ENCODE measurements around the gene TTLL13. TPM values are rescaled to one million over a fixed set of nuclear protein-coding genes. Genes with fewer than 3 reads are reported as not detected.

TTLL13 gene
- total and polyA plus RNA-seq, 9 of the 15 experiments (the other 6 are each of a cell fraction or from before 2014, with no cell fraction given), result 0.05 to 0.24 (median 0.11) TPM; not detected in 1

DNA sequence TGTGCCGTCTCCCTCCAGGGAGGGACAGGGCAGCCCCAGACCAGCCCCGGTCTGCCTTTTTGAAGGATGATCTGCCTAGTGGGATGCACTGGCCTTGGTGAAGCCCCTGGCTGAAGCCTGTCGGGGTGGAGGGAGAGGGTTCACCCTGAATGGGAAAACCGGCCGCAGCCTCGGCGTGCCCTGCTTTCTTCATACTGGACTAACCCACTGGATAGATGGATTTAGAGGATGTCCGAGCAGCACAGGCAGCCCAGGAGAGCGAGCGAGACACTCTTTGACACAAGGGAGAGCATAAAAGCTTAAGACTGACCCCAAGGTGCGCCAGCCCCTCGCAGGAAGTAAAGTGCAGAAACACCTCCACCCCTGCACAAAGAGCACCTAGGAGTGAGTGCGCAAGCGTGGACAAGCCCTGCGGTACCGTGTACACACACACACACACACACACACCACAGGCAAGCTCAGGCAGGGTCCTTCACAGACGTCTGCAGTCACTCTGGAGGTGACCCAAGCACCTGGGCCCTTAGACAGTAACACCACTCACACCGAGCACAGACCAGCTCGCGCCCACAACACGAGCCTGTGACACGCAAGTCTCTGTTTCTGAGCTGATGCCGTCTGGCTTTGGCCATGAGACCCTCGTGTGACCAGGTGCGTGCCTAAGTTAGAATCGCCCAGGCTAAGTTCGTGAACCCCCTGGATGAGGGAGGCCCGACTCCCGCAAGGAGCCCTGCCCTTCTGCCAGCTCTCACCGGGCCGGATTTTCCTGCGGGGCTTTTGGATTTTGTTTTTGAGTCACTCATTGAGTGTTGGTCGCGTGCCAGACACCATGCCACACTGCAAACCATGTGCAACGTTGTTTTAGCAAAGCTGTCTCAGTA lies 36.9 kb upstream of the TTLL13 start:
- H3K36me3 ChIP-seq (ENCODE audit: control insufficient read depth, insufficient read depth, low read length), result peaks cover 69% of the 10 kb centered on the region; the same call in 2 of the 3 replicates
- no TSS peak for BruUV-seq (replicated peaks)
- in situ Hi-C loops (cut with MboI), result no loop called here
- no peak for TF ChIP-seq ELF4 (CRISPR knock-in tag; IDR thresholded peaks at IDR 0.05)
- 0 out of 2 replicates have a peak, but pooled peaks have one; percentile 20 for TF ChIP-seq ZBTB33 (CRISPR knock-in tag; IDR thresholded peaks at IDR 0.05)
- no peak overlapping the region for H3K4me2 ChIP-seq (ENCODE audit: insufficient read depth, low read length)
- DNase-seq (ENCODE audit: extremely low read depth in 1 of 4, low spot score in 3 of 4), result no peak
- no peak overlapping the region for H3K4me3 ChIP-seq
- H3K4me1 ChIP-seq (replicated peaks in 1 of 2; ENCODE audit: control insufficient read depth in 2 of 2, insufficient read depth in 2 of 2, low read length in 2 of 2), result peaks cover 10 to 35% of the 10 kb centered on the region in 2 experiments; a peak in 4 of 5 replicates
- no peak overlapping the region for H2AFZ ChIP-seq (ENCODE audit: low read depth, low read length)
- intact Hi-C loops (cut with micrococcal nuclease), result no loop called here
- no peak for FAIRE-seq
- ChIA-PET POLR2A (interaction anchor here (0.5 to 1.2 kb wide), 2 partner anchors 11 to 30 kb away, joined by 3 to 5 read pairs; partner anchors contain the start of gene SEMA4B), CTCF (ENCODE audit: low intra/inter-chr PET ratio) (no interaction called here)
- peaks cover 57% of the 10 kb centered on the region for H3K79me2 ChIP-seq (ENCODE audit: control insufficient read depth, insufficient read depth, low read length)
- no peaks in the 10 kb centered on the region for H3K9me3 ChIP-seq (replicated peaks; ENCODE audit: control insufficient read depth, insufficient read depth, low read depth, low read length)
- no peaks in the 10 kb centered on the region; the same call in none of the 2 replicates for H4K20me1 ChIP-seq (replicated peaks; ENCODE audit: control insufficient read depth, insufficient read depth, low read length)
- WGBS (ENCODE audit: insufficient coverage, low coverage, missing lambda C conversion rate), result 90% methylated on average over 33 of the region's 35 CpGs
- peak overlapping the region in 1 of 2 experiments; percentile 84; a peak in 2 of 4 replicates for H3K9ac ChIP-seq (ENCODE audit: insufficient read depth in 1 of 2, low read depth in 2 of 2, low read length in 2 of 2)
- no peak overlapping the region for H3K27ac ChIP-seq (ENCODE audit: extremely low read depth, low read depth, low read length)
- no peak; the same call in 2 of the 3 replicates for ATAC-seq
- H3K27me3 ChIP-seq (ENCODE audit: control insufficient read depth in 2 of 2, insufficient read depth in 2 of 2, low read length in 2 of 2), result no peaks in the 10 kb centered on the region
- H3K9me1 ChIP-seq (ENCODE audit: control insufficient read depth, insufficient read depth, low read length), result no peaks in the 10 kb centered on the region

Data from K562 (cell line).